ENCODE results near the gene SH3TC1.

GRCh38 chr4:8239661-8240060 is 40.6 kb downstream of the SH3TC1 start:
- TF ChIP-seq MAX (IDR thresholded peaks at IDR 0.05): no peak
- no peak for TF ChIP-seq GABPA (IDR thresholded peaks at IDR 0.05 in 1 of 2, conservative IDR thresholded peaks at IDR 0.05 in 1 of 2)
- no peak for TF ChIP-seq CTCF (IDR thresholded peaks at IDR 0.05; ENCODE audit: low read depth, low read length, missing input control)
- TF ChIP-seq TAF1 (conservative IDR thresholded peaks at IDR 0.05): no peak
- no peak for TF ChIP-seq REST (IDR thresholded peaks at IDR 0.05)
- TF ChIP-seq YY1 (IDR thresholded peaks at IDR 0.05): no peak
- TF ChIP-seq ATF3 (IDR thresholded peaks at IDR 0.05): no peak
- TF ChIP-seq EGR1 (IDR thresholded peaks at IDR 0.05; ENCODE audit: low read depth in 2 of 2): no peak
- no peak for TF ChIP-seq RAD21 (IDR thresholded peaks at IDR 0.05)
- no peak for TF ChIP-seq HNF4G (IDR thresholded peaks at IDR 0.05)
- no peak for TF ChIP-seq ZBTB33 (IDR thresholded peaks at IDR 0.05)
- no peak for TF ChIP-seq FOXA1 (IDR thresholded peaks at IDR 0.05)
